Measurements from ENCODE around the gene FADS3.
A peak's percentile ranks its signal among the peaks of the same experiment; 100 is the strongest.

The FADS3 gene

DNA sequence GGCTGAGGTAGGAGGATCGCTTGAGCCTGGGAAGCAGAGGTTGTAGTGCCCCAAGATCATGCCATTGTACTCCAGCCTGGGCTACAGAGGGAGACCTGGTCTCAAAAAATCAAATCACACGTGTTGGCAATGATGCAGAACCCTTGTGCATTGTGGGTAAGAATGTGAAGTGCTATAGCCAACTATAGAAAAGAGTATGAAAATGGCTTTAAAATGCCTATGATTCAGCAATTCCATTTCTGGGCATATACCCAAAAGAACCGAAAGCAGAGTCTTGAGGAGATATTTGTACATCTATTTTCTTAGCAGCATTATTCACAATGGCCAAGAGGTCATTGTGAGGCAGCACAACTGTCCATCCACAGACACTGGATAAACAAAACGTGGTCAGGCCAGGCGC, 2.6 kb upstream of the FADS3 start:
- in situ Hi-C loops (cut with MboI; ENCODE audit: low sequenced_read_pairs, unreplicated experiment), result loop anchor here (10.0 kb wide), 1 partner anchor 211 kb away; no protein-coding TSS in a partner anchor
- TF ChIP-seq, protein P1, sequence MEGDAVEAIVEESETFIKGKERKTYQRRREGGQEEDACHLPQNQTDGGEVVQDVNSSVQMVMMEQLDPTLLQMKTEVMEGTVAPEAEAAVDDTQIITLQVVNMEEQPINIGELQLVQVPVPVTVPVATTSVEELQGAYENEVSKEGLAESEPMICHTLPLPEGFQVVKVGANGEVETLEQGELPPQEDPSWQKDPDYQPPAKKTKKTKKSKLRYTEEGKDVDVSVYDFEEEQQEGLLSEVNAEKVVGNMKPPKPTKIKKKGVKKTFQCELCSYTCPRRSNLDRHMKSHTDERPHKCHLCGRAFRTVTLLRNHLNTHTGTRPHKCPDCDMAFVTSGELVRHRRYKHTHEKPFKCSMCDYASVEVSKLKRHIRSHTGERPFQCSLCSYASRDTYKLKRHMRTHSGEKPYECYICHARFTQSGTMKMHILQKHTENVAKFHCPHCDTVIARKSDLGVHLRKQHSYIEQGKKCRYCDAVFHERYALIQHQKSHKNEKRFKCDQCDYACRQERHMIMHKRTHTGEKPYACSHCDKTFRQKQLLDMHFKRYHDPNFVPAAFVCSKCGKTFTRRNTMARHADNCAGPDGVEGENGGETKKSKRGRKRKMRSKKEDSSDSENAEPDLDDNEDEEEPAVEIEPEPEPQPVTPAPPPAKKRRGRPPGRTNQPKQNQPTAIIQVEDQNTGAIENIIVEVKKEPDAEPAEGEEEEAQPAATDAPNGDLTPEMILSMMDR (IDR thresholded peaks at IDR 0.05; ENCODE audit: borderline replicate concordance, control extremely low read depth, extremely low read depth, insufficient read depth, missing control alignments), result no peak
- DNase-seq (ENCODE audit: low spot score), result no peak

DNA sequence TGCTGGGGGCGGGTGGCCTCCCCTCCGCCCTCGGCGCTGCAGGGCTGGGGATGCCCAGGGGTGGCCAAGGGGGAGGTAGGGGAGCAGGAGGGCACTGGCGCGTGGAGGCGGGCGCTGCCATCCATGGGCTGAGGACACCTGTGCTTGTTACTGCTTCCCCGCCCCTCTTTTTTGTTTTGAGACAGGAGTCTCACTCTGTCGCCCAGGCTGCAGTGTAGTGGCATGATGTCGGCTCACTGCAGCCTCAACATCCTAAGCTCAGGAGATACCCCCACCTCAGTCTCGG, 683 bp upstream of the FADS3 start:
- no peak for DNase-seq (ENCODE audit: low spot score)
- in situ Hi-C loops (cut with MboI; ENCODE audit: low sequenced_read_pairs, unreplicated experiment), result loop anchor here (10.0 kb wide), 1 partner anchor 213 kb away; no protein-coding TSS in a partner anchor
- TF ChIP-seq, protein P1 (IDR thresholded peaks at IDR 0.05; ENCODE audit: borderline replicate concordance, control extremely low read depth, extremely low read depth, insufficient read depth, missing control alignments), result no peak

- TF ChIP-seq, protein P1 (IDR thresholded peaks at IDR 0.05; ENCODE audit: borderline replicate concordance, control extremely low read depth, extremely low read depth, insufficient read depth, missing control alignments), result no peak
- in situ Hi-C loops (cut with MboI; ENCODE audit: low sequenced_read_pairs, unreplicated experiment), result loop anchor here (10.0 kb wide), 1 partner anchor 214 kb away; no protein-coding TSS in a partner anchor
- peak; percentile 67 for DNase-seq (ENCODE audit: low spot score)
These were observed 615 bp downstream of the FADS3 start for GRCh38 chr11:61890529-61891330.

DNA sequence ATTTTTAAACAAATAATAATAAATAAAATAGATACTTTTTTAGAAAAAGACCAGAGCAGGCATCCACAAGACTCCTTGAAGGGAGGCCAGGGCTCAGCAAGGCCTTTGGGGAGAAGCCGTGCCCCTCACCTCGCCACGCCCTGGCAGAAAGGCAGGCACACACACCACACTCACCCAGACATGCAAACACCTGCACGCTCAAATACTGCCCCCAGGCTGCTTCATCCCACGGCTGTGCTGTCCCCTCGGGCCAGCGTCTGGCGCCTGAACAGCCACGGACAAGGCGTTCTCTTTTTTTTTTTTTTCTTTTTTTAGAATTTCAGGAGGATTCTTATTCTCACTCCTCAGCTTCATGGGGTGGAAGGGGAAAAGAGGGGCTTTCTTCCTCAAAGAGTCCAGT, 1.5 kb downstream of the FADS3 start:
- in situ Hi-C loops (cut with MboI; ENCODE audit: low sequenced_read_pairs, unreplicated experiment), result loop anchor here (10.0 kb wide), 1 partner anchor 215 kb away; no protein-coding TSS in a partner anchor
- no peak for DNase-seq (ENCODE audit: low spot score)
- TF ChIP-seq, protein P1 (IDR thresholded peaks at IDR 0.05; ENCODE audit: borderline replicate concordance, control extremely low read depth, extremely low read depth, insufficient read depth, missing control alignments), result no peak

GRCh38 chr11:61888590-61888989, 2.8 kb downstream of the FADS3 start:
- DNase-seq (ENCODE audit: low spot score), result no peak
- TF ChIP-seq, protein P1 (IDR thresholded peaks at IDR 0.05; ENCODE audit: borderline replicate concordance, control extremely low read depth, extremely low read depth, insufficient read depth, missing control alignments), result no peak
- in situ Hi-C loops (cut with MboI; ENCODE audit: low sequenced_read_pairs, unreplicated experiment), result no loop called here

DNA sequence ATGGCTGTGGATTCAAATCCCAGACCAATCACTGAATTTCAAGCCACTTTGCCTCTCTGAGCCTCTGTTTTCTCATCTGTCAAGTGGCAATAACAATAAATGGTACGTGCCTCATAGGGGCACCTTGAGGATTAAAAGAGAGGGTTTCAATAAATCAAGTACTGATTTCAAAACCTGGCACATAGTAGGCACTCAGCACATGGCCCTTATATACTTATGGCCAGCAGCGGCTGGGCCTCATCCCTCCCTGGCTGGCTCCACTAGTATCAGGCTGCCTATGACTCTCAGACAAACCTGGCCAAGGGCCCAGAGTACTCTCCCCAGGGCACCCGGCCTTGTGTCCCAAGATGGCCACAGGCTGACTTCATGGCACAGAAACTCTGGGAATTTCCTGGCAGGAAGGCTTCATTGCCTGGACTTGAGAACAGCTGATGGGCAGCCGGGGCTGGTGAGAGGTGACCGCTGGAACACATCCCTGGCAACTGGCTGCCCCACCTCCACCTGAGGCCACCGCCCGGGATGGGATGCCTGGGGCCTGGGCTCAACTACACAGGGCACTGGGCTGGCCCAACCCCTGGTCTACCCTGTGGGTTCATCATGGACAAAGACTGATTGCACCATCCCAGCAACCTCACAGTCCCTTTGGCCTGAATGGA, 3.4 kb downstream of the FADS3 start:
- TF ChIP-seq, protein P1 (IDR thresholded peaks at IDR 0.05; ENCODE audit: borderline replicate concordance, control extremely low read depth, extremely low read depth, insufficient read depth, missing control alignments), result no peak
- in situ Hi-C loops (cut with MboI; ENCODE audit: low sequenced_read_pairs, unreplicated experiment), result no loop called here
- DNase-seq (ENCODE audit: low spot score), result no peak

Measured in GM13976 (cell line).